ENCODE results near the gene PRR14.

DNA sequence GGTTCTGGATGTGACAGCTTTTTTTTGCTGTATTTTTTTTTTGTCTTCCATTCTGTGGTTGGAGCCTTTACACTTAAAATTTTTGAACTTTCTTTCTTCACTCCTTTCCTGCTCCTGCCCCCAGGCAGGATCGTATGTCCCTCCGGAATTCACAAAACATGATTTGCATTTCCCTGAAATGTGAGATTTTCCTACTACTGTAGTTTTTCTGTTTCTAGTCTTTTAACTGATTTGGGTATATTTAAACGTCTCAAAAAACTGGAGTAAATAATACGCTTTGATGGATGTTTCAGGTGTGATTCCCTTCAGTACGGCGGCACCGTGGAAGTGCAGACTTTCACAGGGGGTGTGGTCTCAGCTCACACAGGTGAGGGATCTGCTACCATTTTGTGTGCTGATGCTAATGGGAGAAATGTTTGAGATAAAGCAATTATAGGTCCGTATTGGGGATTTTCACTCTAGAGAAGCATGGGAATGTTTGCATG is 48.9 kb downstream of the PRR14 start:
- no peak for TF ChIP-seq RAD21 (IDR thresholded peaks at IDR 0.05)
- TF ChIP-seq RXRA (IDR thresholded peaks at IDR 0.05): no peak
- no peak for TF ChIP-seq CTCF (IDR thresholded peaks at IDR 0.05; ENCODE audit: low read depth, low read length, missing input control)
- TF ChIP-seq, protein P1, sequence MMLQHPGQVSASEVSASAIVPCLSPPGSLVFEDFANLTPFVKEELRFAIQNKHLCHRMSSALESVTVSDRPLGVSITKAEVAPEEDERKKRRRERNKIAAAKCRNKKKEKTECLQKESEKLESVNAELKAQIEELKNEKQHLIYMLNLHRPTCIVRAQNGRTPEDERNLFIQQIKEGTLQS (IDR thresholded peaks at IDR 0.05): no peak
- TF ChIP-seq REST (IDR thresholded peaks at IDR 0.05): no peak
- TF ChIP-seq, protein P2, sequence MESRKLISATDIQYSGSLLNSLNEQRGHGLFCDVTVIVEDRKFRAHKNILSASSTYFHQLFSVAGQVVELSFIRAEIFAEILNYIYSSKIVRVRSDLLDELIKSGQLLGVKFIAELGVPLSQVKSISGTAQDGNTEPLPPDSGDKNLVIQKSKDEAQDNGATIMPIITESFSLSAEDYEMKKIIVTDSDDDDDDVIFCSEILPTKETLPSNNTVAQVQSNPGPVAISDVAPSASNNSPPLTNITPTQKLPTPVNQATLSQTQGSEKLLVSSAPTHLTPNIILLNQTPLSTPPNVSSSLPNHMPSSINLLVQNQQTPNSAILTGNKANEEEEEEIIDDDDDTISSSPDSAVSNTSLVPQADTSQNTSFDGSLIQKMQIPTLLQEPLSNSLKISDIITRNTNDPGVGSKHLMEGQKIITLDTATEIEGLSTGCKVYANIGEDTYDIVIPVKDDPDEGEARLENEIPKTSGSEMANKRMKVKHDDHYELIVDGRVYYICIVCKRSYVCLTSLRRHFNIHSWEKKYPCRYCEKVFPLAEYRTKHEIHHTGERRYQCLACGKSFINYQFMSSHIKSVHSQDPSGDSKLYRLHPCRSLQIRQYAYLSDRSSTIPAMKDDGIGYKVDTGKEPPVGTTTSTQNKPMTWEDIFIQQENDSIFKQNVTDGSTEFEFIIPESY (IDR thresholded peaks at IDR 0.05): no peak
- TF ChIP-seq YY1 (IDR thresholded peaks at IDR 0.05): no peak
